Hematopoietic multipotent progenitor cell (in vitro differentiated cells): ENCODE data around the gene FRYL. TPM values are rescaled to one million over a fixed set of nuclear protein-coding genes. Genes with fewer than 3 reads are reported as not detected.
A peak's percentile ranks its signal among the peaks of the same experiment; 100 is the strongest.
"Not testable (repeated sequence)": the region's sequence is repeated elsewhere in the genome, so short reads cannot be mapped to it uniquely, and the experiment has no call there.

Source experiments
- DNase-seq, 3 donors: peaks; one replicate each; pipeline ENCODE4 v3.0.0-alpha.2; 2011 to 2015; ENCODE audit warnings: low read depth in 2 of 3, low spot score in 2 of 3
- total RNA-seq: library from RNA; depleted of rRNA; stranded (reverse); fragments of >200 nt; gene quantifications from one replicate; pipeline ENCODE4 v1.2.3, GENCODE V29; 2012

The FRYL gene
- total RNA-seq, 1 donor, result 47.1 TPM

DNA sequence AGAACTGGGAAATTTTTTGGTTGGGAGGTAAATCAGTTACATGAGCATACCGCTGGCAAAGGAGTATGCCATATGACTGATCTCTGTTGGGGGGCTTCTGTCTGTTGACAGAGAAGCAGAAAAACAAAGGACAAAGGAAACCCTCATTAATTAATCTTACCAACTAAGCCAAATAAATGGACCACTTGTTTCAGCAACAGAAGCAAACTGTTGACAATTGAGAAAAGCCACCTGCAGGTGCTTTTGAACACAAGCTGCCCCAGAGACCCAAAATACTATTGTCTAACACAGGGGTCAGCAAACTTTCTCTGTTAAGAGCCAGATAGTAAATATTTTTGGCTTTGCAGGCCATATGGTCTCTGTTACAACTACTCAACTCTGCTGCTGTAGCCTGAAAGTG, 7.0 kb upstream of the FRYL start:
- DNase-seq, result no peak

DNA sequence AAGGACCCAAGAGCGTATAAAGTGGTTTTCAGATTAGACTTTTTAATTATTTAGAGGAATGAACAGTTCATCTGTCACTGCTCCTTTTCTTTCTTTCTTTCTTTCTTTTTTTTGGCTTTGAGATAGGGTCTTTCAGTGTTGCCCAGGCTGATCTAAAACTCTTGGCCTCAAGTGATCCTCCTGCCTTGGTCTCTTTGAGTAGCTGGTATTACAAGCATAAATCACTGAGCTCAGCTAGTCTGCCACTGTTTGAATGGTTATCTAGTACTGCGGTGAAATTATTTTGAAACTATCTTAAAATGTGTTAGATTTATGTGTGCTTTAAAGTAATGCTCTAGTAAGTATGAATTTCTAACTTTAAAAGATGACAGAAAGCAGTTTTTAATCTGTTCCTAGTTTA, 6.5 kb upstream of the FRYL start:
- no peak for DNase-seq

DNA sequence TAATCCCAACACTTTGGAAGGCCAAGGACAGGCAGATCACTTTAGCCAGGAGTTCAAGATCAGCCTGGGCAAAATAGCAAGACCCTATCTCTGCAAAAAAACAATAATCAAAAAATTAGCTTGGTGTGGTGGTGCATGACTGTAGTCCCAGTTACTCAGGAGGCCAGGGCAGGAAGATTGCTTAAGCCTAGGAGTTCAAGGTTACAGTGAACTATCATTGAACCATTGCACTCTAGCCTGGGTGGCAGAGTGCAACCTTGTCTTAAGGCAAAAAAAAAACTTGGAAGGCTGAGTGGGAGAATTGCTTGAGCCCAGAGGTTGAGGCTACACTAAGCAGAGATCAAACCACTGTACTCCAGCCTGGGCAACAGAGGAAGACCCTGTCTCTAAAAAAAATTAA, 5.2 kb upstream of the FRYL start:
- DNase-seq, result no peak

DNA sequence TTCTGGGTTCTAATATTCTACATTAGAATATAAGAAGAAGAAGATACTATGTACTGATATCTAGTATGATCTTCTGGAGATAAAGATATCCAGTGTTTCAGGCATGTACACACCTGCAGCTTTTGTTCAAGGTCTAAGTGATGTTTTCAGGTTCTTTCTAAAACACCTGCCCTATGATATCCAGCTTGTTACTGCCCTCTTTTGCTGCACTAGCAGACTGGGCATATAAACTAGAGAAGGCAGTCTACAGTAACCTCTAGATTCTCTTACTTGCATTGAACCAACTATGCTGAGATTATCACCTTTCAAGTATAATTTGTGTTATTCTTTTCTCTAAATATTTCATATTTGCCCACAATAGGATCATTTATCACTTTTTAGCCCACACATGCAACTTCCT, 1.9 kb upstream of the FRYL start:
- DNase-seq, result no peak

DNA sequence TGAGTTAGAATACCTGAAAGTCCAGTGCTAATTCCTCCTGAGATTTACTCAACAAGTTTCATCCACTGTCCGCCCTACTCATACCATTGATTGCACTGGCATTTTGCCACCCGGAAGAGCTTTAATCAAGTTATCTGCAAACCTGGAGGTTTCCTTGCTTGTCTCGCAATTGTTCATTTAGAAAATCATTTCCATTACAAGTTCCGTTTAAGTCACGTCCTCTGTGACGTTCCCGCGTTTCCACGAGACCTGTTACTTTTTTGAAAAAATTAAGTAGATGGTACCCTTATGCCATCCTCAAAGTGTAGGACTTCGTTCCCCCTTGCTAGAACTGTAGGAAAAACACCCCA, 761 bp upstream of the FRYL start:
- peak; percentile 25 to 85 (median 58) for DNase-seq

DNA sequence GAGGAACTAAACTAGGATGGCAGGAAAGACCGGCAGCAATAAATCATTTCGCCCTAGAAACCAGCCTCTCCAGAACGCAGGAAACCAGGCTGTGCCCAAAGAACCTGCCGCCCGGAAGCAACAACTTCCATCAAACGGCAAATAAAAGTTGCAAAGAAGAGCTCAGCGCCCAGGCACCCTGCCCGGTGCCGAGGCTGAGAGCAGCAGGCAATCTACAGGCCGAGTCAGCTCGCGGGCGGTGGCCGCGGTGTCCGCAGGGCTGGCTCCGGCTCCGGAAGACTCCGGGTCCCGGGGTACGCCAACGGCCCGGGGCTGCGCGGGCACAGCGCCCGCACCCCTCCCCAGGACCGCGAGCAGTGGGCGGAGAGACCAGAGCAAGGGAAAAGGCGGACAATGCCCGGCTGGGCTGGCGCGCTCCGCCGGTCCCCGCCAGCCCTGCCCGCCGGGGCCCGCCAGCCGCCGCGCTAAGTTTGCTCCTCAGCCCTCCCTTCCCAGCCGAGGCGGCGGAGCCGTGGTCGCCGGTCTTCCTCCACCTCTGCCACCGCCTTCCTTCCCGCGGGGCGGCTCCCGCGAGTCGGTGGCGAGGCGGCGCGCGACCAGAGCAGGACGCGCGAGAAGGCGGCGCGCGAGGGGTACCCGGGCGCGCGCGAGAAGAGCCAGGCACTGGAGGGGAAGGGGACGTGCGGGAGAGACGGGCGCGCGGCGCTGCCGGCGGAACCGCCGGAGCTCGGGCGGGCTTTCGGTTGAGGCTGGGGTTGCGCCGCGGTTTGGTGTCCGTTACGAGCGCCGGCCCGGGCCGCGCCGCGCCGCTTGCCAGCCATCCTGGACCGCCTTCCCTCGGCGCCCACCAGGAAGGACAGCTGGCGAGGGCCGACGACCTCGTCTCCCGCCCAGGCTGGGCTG, 733 bp downstream of the FRYL start:
- DNase-seq, result peak; percentile 54 to 87 (median 80)

DNA sequence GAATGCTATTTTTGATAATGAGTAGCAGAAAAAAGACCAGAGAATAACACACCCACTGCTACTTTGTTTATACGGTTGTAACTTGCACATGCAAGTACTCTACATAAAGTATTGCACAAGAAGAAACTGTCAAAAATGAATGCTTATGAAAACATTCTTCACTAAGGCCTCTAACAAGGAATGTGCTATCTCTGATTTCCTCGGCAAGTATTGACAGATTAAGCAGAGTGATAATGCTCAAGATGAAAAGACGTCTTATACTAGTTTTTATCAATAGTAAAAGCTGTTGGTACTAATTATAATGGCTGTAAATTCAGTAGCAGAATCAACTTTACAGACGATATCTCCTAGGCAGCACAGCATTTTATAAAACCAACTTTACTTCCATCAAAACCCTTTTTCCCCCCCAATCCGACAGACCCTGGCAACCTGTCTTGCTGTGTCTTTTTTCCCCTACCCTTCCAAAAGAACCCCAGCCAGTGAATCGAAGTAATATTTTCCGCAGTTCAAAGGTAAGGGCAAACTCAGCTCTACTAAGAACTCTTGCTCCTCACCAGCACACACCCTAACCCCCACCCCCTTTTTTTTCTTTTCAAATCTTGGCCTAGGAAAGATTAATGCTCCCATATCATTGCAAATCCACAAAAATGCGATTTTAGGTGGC, 1.5 kb downstream of the FRYL start:
- DNase-seq, result peak in 1 of 3 donors; percentile 4

DNA sequence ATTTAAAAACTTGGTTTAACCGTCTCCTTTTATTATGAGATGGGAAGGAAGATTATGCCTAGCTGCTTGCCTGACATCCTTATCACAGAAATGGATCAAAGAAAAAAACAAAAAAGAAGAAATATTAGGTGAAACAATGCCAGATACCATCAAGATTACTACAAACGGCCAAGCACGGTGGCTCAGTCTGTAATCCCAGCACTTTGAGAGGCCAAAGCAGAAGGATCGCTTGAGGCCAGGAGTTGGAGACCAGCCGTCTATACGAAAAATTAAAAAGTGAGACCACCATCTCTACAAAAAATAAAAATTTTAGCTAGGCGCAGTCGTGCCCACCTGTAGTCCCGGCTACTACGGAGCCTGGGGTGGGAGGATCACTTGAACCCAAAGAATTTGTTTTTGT, 2.3 kb downstream of the FRYL start:
- no peak for DNase-seq

DNA sequence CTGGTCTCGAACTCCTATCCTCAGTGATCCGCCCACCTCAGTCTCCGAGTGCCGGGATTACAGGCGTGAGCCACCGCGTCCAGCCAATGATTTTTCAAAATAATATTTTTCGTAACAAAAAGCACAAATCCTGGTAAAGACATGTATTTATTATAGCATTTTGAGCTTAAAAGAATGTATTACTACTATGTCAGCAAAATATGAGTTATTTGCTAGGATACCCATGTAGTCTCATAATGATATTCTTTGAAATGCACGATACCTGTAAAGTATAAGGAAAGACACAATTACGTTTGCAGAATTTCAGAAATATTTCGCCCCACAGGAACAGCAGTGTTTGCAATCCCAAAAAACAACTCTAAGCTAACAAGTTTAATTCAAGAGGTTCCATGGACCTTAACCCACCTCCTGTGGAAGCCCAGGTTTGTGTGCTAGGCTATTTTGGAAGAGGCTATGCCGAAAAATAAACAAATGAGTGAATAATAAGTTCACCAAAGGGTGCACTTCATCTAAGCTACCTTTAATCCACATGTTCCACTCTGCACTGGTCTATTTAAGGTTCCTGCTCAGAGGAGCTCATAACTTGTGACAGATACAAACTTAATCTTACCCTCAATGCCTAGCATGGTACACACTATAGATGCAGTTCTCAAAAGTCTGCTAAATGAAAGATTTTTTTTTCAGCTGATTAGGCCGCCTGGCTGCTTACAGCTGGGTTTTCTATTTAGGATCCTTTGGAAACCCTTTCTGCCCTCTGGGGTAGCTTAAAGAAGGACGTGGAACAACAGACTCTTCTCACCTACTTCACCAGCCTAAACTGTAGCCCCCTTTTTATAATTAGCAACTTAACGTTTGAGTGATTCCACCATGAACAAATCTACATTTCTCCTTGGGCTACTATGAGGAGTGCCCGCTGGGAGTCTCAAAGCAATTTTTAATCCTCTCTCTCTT, 5.0 kb downstream of the FRYL start:
- no peak for DNase-seq

DNA sequence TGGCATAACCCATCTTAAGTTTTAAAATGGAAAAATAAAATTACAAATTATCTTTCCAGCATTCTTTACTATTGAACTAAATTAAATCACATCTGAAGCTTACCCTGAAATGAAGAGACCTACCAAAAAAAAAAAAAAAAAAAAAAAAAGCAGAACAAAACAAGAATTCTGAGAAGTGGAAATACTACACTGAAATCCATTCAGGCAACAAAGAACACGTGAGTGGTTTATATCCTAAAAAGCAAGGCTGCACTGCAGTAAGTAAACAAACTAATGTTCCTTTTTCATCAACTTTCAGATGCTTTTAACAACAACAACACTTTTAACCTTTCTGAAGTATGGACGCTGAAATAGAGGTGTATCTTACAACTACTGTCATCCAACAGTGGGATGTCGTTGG, 7.5 kb downstream of the FRYL start:
- DNase-seq, result peak in 1 of 3 donors; percentile 18

DNA sequence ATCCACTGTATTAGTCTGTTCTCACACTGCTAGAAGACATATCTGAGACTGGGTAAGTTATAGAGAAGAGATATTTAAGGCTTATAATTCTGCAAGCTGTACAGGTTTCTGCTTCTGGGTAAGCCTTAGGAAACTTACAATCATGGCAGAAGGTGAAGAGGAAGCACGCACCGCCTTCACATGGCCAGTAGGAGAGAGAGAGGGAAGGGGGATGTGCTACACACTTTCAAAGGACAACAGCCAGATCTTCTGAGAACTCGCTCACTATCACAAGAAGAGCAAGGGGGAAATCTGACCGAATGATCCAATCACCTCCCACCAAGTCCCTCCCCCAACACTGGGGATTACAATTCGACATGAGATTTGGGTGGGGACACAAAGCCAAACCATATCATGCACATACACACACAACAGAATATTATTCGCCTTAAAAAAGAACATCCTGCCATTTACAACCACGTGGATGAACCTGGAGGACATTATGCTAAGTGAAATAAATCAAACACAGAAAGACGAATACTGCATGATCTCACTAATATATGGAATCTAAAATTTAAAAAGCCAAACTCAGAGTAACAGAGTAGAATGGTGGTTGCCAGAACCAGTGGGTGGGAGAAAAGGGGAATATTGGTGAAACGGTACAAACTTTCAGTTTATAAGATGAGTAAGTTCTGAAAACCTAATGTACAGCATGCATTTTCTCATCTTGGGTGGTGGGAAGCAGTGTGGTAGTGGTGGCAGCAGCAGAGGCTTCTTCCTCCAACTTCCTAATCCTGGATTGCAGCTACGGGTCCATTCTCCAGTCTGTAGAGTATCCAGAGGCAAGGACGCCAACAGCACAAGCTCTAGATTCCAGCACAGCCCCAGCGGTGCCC, 12.8 kb downstream of the FRYL start:
- DNase-seq, result no peak

DNA sequence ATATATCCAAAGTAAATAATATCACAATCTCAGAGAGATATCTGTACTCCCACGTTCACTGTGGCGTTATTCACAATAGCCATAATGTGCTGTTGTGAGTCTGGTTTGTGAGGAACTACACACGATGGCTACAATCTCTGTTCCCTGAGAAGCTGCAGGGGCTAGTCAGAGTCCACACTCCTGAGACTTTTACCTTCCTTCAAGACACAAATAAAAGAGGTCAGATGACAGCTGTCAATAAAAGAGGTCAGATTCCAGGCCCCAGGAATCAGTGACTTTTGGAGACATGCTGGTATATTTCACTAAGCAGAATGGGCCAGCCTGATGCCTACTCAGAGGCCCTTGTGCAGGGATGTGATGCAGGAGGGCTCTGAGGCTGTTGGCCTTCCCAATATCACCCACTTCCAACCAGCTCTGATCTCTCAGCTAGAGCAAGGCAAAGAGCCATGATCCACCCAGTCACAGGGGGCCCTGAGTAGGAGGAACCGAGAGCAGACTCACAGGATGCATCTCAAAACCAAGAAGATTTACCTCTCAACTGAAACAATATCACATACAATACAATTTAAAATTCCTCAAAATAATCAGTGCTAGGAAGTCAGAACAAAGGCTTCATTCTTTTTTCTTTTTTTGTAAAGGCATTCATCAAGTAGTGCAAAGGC, 13.8 kb downstream of the FRYL start:
- DNase-seq, result no peak

DNA sequence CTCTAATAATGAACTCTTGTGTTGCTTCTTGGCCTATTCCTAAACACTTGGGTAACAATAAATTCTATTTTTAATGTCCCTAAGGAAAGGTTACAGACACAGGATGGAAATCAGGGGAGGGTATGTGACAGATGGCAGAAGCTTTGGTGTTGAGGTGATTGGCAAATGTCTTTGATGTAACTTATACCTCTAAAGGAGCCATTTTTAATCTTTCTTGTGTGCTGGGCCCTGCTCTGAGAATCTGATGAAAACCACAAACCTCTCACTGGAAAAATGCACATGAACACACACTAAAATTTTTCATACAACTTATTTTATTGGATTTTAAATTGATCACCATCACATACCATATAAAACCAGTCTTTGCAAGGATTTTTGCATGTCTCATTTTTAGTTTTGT, 17.7 kb downstream of the FRYL start:
- DNase-seq, result no peak

DNA sequence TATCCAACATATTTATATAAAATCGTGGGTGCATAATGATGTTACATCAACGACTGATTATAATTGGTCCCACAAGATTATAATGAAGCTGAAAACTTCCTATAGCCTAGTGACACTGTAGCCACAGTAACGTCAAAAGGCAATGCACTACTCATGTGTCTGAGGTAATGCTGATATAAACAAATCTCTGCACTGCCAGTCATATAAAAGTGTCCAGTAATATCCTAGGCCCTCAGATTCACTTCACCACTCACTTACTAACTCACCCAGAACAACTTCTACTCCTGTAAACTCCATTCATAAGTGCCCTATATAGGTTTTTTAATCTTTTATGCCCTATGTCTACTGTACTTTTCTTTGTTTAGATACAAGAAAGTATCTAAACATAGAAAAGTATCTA, 18.8 kb downstream of the FRYL start:
- DNase-seq, result no peak

DNA sequence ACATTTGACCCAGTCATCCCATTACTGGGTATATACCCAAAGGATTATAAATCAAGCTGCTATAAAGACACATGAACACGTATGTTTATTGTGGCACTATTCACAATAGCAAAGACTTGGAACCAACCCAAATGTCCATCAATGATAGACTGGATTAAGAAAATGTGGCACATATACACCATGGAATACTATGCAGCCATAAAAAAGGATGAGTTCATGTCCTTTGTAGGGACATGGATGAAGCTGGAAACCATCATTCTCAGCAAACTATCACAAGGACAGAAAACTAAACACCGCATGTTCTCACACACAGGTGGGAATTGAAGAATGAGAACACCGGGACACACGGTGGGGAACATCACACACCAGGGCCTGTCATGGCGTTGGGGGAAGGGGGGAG, 21.4 kb downstream of the FRYL start:
- DNase-seq, result not testable (repeated sequence)

DNA sequence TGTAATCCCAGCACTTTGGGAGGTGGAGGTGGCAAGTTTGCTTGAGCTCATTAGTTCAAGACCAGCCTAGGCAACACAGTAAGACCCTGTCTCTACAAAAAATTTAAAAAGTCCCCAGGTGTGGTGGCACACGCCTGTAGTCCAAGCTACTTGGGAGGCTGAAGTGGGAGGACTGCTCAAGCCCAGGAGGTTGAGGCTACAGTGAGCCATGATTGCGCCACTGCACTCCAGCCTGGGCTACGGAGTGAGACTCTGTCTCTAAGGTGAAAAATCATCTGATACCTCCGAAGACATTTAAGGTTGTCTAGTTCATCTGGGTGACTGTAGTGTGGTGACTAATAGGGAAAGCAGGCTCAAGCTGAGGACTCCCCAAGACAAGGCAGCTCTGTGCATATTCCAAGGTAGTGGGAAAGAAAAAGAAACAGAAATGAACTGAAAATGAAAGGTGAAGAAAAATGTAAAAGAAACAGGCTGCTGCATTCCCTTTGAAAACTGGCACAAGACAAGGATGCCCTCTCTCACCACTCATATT, 23.3 kb downstream of the FRYL start:
- no peak for DNase-seq

DNA sequence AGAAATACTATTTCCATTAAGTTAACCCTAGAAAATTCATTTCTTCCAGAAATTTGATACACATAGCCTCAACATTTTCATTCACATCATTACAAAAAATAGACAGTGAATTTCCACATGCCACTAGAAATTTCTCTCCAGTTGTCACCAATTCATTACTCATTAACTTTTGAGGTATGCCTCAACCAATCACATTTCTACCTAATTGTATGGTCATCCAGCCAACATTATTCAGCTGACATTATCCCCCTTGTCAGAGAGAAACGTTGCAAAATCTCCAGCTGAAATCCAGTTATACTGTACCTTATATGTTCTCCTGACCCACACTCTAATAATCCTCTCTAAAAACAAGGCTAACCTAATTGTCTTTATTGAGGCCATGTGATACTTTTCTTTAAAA, 24.8 kb downstream of the FRYL start:
- no peak for DNase-seq

DNA sequence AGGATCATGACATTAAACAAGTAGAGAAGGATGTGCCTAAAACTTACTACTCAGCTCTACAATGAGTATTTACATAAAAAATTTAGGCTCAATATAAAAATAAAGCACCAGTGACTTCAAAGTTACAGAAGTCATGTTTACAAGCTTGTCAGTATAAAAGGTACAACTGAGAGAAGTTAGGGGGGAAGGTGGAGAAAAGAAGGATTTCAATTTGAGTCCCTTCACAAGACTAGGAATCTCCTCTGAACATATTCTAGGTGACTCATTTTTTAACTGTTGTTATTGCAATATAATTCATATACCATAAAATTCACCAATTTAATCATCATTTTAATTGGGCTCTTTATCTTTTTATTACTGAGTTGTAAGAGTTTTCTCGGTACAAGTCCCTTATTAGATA, 26.9 kb downstream of the FRYL start:
- DNase-seq, result no peak

DNA sequence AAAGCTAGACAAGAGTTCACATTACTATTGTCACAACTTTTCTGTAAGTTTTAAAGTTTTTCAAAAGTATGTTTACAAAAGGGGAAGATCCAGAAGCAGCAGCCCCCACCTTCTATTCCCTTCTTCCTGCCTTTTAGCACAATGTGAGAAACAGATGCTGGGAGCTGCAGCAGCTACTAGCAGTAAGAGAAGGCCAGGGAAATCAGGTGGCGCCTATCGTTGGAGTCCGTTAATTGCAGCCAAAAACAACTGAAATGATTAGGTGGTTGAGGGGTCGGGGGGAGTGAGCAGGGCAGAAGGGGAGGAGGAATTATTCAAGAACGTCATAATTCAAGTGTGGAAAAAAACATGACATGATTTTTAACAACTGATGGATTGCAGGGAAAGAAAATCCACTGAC, 27.4 kb downstream of the FRYL start:
- peak in 2 of 3 donors; percentile 58 to 62 for DNase-seq
